Stimulated activated CD8-positive, alpha-beta memory T cell treated with anti-CD3 and anti-CD28 coated beads, Interleukin-12 subunit alpha, Interleukin-12 subunit beta, amount 100 ng/mL, for 1 hour (primary cell): ENCODE results near the gene FAM3C.
"Not testable (repeated sequence)": the region's sequence is repeated elsewhere in the genome, so short reads cannot be mapped to it uniquely, and the experiment has no call there.

Experiments
- DNase-seq: peaks from one replicate; pipeline ENCODE4 v3.0.0-alpha.2; 2020; ENCODE audit warnings: low read depth

FAM3C gene

GRCh38 chr7:121330053-121330833, 65.9 kb downstream of the FAM3C start:
- DNase-seq: no peak

GRCh38 chr7:121329191-121330052, 66.7 kb downstream of the FAM3C start:
- DNase-seq: no peak

- no peak for DNase-seq
Measured at GRCh38 chr7:121328508-121329190, 67.5 kb downstream of the FAM3C start, which contains the start of gene WNT16. TSS of gene WNT16 (plus strand) at chr7:121329000. CDS start at chr7:121329293, 293 bp downstream.

- DNase-seq: no peak
Measured at GRCh38 chr7:121327671-121328070, 68.4 kb downstream of the FAM3C start.

- DNase-seq: no peak
Measured at GRCh38 chr7:121323515-121324302, 72.4 kb downstream of the FAM3C start.

DNA sequence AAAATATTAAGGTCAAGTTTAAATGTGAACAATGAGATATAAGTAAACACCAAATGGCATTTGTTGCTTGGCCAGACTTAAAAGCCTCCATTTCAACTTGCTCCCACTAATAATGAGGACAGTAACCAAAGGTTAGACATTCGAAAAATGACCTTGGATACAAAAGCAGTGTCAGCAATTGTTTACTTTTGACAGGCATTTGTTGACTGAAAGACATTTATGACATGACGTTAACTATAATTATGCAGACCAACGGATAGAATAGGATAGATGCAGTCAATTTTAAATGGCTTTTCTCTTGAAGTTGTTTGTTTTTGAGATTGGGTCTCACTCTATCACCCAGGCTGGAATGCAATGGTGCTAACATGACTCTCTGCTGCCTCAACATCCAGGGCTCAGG, 73.6 kb downstream of the FAM3C start:
- DNase-seq: no peak

DNA sequence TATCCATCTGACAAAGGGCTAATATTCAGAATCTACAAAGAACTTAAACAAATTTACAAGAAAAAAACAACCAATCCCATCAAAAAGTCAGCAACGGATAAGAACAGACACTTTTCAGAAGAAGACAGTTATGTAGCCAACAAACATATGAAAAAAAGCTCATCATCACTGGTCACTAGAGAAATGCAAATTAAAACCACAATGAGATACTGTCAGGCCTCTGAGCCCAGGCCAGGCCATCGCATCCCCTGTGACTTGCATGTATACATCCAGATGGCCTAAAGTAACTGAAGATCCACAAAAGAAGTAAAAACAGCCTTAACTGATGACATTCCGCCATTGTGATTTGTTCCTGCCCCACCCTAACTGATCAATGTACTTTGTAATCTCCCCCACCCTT, 80.9 kb downstream of the FAM3C start:
- not testable (repeated sequence) for DNase-seq

DNA sequence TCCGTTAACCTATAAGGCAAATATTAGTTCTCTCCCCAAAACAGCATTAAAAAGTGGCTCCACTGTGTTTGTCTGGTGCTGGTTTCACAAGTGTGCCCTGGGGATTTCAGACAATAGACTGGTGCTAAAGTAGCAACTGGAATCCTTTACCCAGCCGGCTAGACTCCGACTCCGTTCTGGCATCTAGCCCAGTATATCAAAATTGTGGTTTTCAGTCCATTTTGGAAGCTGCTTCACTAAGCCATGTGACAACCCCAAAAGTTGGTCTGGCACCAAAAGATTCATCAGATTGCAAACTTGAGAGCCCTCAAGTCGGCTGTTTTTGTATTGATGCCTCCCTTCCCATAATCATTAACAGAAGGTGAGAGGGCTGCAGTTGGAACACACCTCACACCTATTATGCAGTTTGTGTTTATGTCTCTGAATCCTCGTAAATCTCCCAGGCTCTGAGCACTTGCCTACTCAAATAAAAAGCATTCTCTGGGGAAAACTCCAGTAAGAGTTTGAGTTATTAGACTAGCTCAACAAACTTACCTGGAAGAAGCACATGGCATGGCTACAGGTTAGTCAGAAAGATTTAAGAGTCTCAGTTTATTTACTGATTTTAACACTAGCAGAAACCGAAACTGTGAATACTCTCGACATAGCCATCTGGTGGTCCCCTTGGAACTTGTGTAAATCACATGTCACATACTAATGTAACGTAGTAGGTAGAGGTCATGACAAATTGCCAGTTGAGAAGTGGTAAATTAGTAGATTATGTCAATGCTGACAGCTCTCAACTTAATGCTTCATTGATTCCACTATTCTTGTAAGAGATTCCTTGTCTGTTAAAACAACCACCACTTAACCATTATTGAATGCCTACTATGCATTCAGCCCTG, 82.1 kb downstream of the FAM3C start:
- DNase-seq: no peak

DNA sequence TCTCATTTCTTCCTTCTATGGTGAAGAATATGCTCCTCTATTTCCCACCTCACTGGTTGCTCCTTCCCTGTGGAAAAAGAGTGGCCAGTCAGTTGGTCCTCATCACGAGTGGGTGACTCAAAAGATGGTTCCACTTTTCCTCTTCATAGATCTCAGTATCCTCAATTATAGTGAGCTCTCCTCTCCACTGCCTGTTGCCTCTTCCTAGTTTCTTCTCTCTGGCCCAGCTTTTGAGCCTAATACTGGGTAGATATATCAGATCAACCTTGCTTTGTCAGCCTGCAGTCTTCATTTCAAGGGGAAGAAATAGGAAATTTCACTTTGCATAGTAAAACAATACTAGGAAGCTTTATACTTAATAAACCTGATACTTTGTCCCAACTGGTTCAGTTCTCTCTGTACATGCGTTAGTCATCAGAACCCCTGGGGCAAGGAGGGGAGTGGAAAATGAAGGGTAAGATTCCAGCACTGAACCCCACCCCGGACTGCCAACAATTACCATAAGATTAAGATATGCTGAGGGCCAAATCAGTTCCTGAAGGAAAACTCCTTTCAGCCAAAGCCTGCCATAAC, 82.8 kb downstream of the FAM3C start:
- DNase-seq: no peak

- no peak for DNase-seq
Measured at GRCh38 chr7:121307021-121307574, 89.0 kb downstream of the FAM3C start.

DNA sequence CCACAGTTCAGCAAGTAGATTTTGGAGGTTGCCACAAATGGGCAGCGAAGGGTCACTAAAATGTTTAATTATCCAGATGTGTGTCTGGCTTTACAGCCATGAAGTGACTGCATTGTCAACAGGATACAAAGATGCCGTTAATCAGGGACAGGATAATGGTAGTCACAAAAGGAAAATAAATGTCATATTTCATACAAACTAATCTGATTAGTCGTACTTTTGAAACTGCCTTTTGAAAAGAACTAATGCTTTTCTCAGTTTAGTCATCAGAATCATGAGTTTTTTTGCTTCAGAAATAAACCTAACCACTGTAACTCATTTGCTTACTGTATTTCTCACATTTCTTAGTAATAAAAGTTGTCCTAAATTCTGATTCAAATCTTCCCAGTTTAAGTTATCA, 89.5 kb downstream of the FAM3C start:
- DNase-seq: no peak

- no peak for DNase-seq
Measured at GRCh38 chr7:121305109-121305508, 91.0 kb downstream of the FAM3C start.

- DNase-seq: no peak
Measured at GRCh38 chr7:121304102-121304658, 91.9 kb downstream of the FAM3C start.

GRCh38 chr7:121303422-121304101, 92.5 kb downstream of the FAM3C start:
- no peak for DNase-seq

DNA sequence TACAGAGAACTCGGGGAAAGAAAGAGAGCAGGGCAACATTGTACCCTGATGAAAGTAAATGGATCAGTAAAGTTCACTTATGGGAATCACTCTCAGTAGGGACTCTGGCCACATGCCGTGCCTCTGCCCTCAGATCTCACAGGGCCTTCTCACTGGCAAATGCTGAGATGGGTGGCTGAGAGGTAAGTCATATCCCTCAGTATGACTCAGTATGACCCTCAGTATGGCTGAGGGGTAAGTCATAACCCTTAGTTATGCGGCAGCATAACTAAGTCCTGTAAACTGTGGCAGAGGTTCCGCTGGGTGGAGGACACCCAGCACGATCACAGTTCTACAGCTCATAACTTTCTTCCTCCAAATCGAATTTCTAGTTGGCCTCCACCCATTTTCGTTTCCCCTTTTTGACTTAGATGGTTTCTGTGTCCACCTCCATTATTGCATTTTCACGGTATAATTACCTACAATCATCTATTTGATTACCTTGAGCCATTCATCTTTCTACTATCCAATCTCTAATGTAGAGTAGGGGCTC, 93.8 kb downstream of the FAM3C start:
- DNase-seq: no peak

DNA sequence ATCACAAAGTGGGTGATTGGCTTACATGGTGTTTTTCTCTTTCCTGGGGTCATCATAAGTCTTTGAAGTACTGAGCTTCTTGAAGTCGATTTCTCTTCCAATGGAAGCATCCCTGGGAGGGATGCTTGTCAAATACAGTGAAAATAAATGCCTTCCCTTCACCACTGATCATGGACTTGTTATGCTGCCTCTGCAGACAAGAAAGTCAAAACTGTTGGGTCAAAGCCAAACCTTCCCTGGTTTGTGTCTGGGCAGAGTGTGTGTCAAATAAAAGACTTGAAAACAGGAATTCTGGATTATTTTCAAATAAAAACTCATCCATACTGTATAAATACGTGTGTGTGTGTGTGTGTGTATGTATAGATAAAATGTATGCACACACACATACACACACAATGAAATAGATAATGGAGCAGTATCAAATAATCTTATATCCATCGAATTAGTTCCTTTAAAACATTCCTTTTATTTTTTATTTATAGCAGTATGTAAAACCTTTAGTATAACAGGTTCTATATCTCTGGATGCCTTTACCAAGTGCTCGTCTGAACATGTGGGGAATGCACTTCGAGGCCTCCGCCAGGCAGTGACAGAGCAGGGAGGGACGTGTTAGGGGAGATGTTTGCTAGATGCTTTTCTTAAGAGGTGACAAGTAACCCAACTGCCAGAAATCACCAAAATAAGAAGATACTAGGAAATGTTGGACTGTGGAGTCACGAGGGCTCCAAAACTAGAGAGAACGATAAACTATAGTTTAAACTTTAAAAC, 94.5 kb downstream of the FAM3C start:
- DNase-seq: no peak

DNA sequence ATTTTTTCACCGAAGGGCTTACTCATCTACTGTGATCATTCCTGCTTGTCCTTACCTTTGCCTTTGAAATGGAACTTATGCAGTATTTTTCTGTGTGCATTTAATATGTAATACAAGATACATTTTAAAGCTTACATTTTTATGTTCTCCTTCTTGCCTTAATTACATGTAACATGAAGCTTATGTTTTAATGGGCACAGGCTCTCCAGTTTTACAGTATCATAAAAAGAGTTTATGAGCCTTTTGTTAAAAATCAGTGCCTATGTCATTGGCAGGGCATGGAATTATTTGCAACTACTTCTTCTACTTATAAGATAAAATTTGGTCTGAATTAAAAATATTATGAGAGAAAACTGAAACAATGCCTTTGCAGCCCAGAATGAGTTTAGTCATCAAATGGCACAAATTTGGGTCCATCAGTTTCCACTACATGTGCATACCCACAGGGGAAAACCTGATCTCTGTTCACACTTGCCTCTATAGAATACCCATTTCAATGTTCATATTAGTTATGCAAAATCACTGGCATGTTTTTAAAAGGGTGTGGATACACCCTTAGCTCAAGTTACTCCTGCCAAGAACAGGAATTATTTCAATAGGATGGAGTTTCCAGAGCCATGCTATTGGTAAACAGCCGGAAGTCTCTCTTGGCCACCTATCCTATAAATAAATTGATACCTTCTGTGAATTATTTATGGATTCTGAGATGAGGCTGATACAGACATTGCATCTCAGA, 95.3 kb downstream of the FAM3C start:
- no peak for DNase-seq
